ENCODE data around the gene KRT3. TPM values are rescaled to one million over a fixed set of nuclear protein-coding genes. Genes with fewer than 3 reads are reported as not detected.

Gene KRT3
- total RNA-seq, 1 donor from 2014 or later: not detected

GRCh38 chr12:52820521-52820920 is 24.6 kb upstream of the KRT3 start:
- H3K4me3 ChIP-seq (ENCODE audit: low read depth, low read length): no peak overlapping the region
- no peak for DNase-seq (ENCODE audit: low read depth)
- peaks cover 2% of the 10 kb centered on the region for H3K27me3 ChIP-seq (ENCODE audit: control insufficient read depth, insufficient read depth, low read length)
- no peak for TF ChIP-seq CTCF (IDR thresholded peaks at IDR 0.05; ENCODE audit: insufficient read depth, low read length, poor library complexity, severe bottlenecking)
- H3K36me3 ChIP-seq (ENCODE audit: control insufficient read depth, insufficient read depth, low read length): no peaks in the 10 kb centered on the region

GRCh38 chr12:52819731-52820510 is 24.0 kb upstream of the KRT3 start:
- DNase-seq (ENCODE audit: low read depth): no peak
- TF ChIP-seq CTCF (IDR thresholded peaks at IDR 0.05; ENCODE audit: insufficient read depth, low read length, poor library complexity, severe bottlenecking): no peak
- Histone ChIP-seq H3K36me3 (ENCODE audit: control insufficient read depth, insufficient read depth, low read length) (no peaks in the 10 kb centered on the region), H3K4me3 (ENCODE audit: low read depth, low read length) (no peak overlapping the region), H3K27me3 (ENCODE audit: control insufficient read depth, insufficient read depth, low read length) (peaks cover 2% of the 10 kb centered on the region)

- peaks cover 2% of the 10 kb centered on the region for H3K27me3 ChIP-seq (ENCODE audit: control insufficient read depth, insufficient read depth, low read length)
- DNase-seq (ENCODE audit: low read depth): no peak
- H3K36me3 ChIP-seq (ENCODE audit: control insufficient read depth, insufficient read depth, low read length): no peaks in the 10 kb centered on the region
- no peak overlapping the region for H3K4me3 ChIP-seq (ENCODE audit: low read depth, low read length)
- TF ChIP-seq CTCF (IDR thresholded peaks at IDR 0.05; ENCODE audit: insufficient read depth, low read length, poor library complexity, severe bottlenecking): no peak
These were observed 23.0 kb upstream of the KRT3 start for GRCh38 chr12:52818887-52819420.

GRCh38 chr12:52818388-52818787 is 22.5 kb upstream of the KRT3 start:
- H3K27me3 ChIP-seq (ENCODE audit: control insufficient read depth, insufficient read depth, low read length): peaks cover 3% of the 10 kb centered on the region
- no peak overlapping the region for H3K4me3 ChIP-seq (ENCODE audit: low read depth, low read length)
- H3K36me3 ChIP-seq (ENCODE audit: control insufficient read depth, insufficient read depth, low read length): no peaks in the 10 kb centered on the region
- DNase-seq (ENCODE audit: low read depth): no peak
- no peak for TF ChIP-seq CTCF (IDR thresholded peaks at IDR 0.05; ENCODE audit: insufficient read depth, low read length, poor library complexity, severe bottlenecking)

- H3K27me3 ChIP-seq (ENCODE audit: control insufficient read depth, insufficient read depth, low read length): peaks cover 3% of the 10 kb centered on the region
- no peak for DNase-seq (ENCODE audit: low read depth)
- no peaks in the 10 kb centered on the region for H3K36me3 ChIP-seq (ENCODE audit: control insufficient read depth, insufficient read depth, low read length)
- no peak overlapping the region for H3K4me3 ChIP-seq (ENCODE audit: low read depth, low read length)
- TF ChIP-seq CTCF (IDR thresholded peaks at IDR 0.05; ENCODE audit: insufficient read depth, low read length, poor library complexity, severe bottlenecking): no peak
These were observed 21.9 kb upstream of the KRT3 start for GRCh38 chr12:52817699-52818238.
